GM12878 (cell line): ENCODE measurements around the gene PPM1K. TPM values are rescaled to one million over a fixed set of nuclear protein-coding genes. Genes with fewer than 3 reads are reported as not detected.

ENCODE experiments used
- ATAC-seq: fragments of 200-7000 bp; cut with Tn5 transposase; 3 replicates; pipeline ENCODE4 v1.9.1; 2020; ENCODE audit warnings: mild to moderate bottlenecking, moderate library complexity
- BruUV-seq: library from RNA; stranded (reverse); fragments of 400-500 nt; replicated peaks from 2 replicates; lab custom pipeline; 2021; lab: Mats Ljungman, UMichigan
- CTCF ChIA-PET: fragments of 300-600 bp; sonication (Branson Sonifier 250); formaldehyde crosslinking; extraction: SDS; loops from one replicate; lab custom pipeline; 2021; ENCODE audit warnings: inconsistent platforms; lab: Yijun Ruan, JAX
- POLR2A ChIA-PET: fragments of 350-600 bp; formaldehyde crosslinking; extraction: SDS; loops from one replicate; lab custom pipeline; 2021; ENCODE audit warnings: inconsistent platforms; lab: Charles Lee
- RAD21 ChIA-PET: fragments of 300-600 bp; sonication (Branson Sonifier 250); formaldehyde crosslinking; loops from one replicate; lab custom pipeline; 2023; ENCODE audit warnings: antibody characterized with exemption; ENCODE audit not compliant: unreplicated experiment; lab: Charles Lee
- SMC1A ChIA-PET: fragments of 300-600 bp; sonication (Branson Sonifier 250); formaldehyde crosslinking; loops from one replicate; lab custom pipeline; 2023; ENCODE audit not compliant: unreplicated experiment, uncharacterized antibody; lab: Charles Lee
- DNase-seq: peaks from one replicate; pipeline ENCODE4 v3.0.0-alpha.2; 2011; ENCODE audit warnings: low read depth, low spot score
- FAIRE-seq: peaks from 3 replicates; lab custom pipeline; 2011; peaks lifted over from hg19 to GRCh38; lab: Jason Lieb, UNC
- H2AFZ ChIP-seq: 2 replicates; pipeline ENCODE4 v1.6.0; 2011; ENCODE audit warnings: low read depth, low read length, control low read depth; ENCODE audit not compliant: control insufficient read depth
- H3K27ac ChIP-seq: 2 replicates; pipeline ENCODE4 v1.5.1; 2011; ENCODE audit warnings: control low read depth; ENCODE audit not compliant: control insufficient read depth, insufficient read depth
- H3K27me3 ChIP-seq, 2 experiments: replicated peaks in 1 of 2; 2 replicates each; pipeline versions ENCODE4 v1.6.0 to v1.6.1; 2011; ENCODE audit warnings: low read length in 1 of 2; ENCODE audit not compliant: control insufficient read depth in 2 of 2, insufficient read depth in 2 of 2
- H3K36me3 ChIP-seq, 2 experiments: 2 replicates each; pipeline ENCODE4 v1.5.1; 2011; ENCODE audit warnings: low read length in 1 of 2; ENCODE audit not compliant: control insufficient read depth in 2 of 2, insufficient read depth in 2 of 2
- H3K4me1 ChIP-seq: 2 replicates; pipeline ENCODE4 v1.6.1; 2011; ENCODE audit warnings: mild to moderate bottlenecking, low read length, moderate library complexity, mixed read lengths; ENCODE audit not compliant: control insufficient read depth, insufficient read depth
- H3K4me2 ChIP-seq: 2 replicates; pipeline ENCODE4 v1.6.0; 2011; ENCODE audit warnings: control low read depth; ENCODE audit not compliant: control insufficient read depth, insufficient read depth
- H3K4me3 ChIP-seq: fragments of 200-600 bp; sonication (generic); 2 replicates; pipeline ENCODE4 v1.5.1; 2016
- H3K79me2 ChIP-seq: 2 replicates; pipeline ENCODE4 v1.6.0; 2011; ENCODE audit warnings: low read length; ENCODE audit not compliant: control insufficient read depth, insufficient read depth
- H3K9ac ChIP-seq: 2 replicates; pipeline ENCODE4 v1.8.0; 2011; ENCODE audit warnings: low read length, control low read depth, mixed read lengths; ENCODE audit not compliant: control insufficient read depth, insufficient read depth
- H3K9me3 ChIP-seq: replicated peaks from 3 replicates; pipeline ENCODE4 v1.5.1; 2011; ENCODE audit warnings: mild to moderate bottlenecking, low read length; ENCODE audit not compliant: control insufficient read depth, insufficient read depth
- H4K20me1 ChIP-seq: 2 replicates; pipeline ENCODE4 v1.6.0; 2011; ENCODE audit not compliant: control insufficient read depth, insufficient read depth
- BACH1 ChIP-seq: fragments of 450-650 bp; IDR thresholded peaks from 2 replicates; pipeline ENCODE4 v1.6.1; 2017; ENCODE audit warnings: mild to moderate bottlenecking, borderline replicate concordance
- CBX5 ChIP-seq: sonication (generic); IDR thresholded peaks from 2 replicates; pipeline ENCODE4 v1.6.1; 2016; ENCODE audit warnings: low read depth, moderate library complexity, mild to moderate bottlenecking, inconsistent platforms
- CUX1 ChIP-seq: IDR thresholded peaks from 2 replicates; pipeline ENCODE4 v1.6.1; 2012; ENCODE audit warnings: improper control_type of control experiment, low read depth, low read length; ENCODE audit not compliant: insufficient replicate concordance
- FOXM1 ChIP-seq: IDR thresholded peaks from 2 replicates; pipeline ENCODE4 v1.6.1; 2012; ENCODE audit warnings: low read depth, mild to moderate bottlenecking, inconsistent platforms, low read length, moderate library complexity
- JUNB ChIP-seq: IDR thresholded peaks from 2 replicates; pipeline ENCODE4 v1.6.1; 2016; ENCODE audit warnings: antibody characterized with exemption, mild to moderate bottlenecking
- NR2C2 ChIP-seq: IDR thresholded peaks from 2 replicates; pipeline ENCODE4 v1.6.1; 2011; ENCODE audit warnings: borderline replicate concordance, low read depth; ENCODE audit not compliant: control insufficient read depth, insufficient read length
- SMARCA5 ChIP-seq: fragments of 450-650 bp; IDR thresholded peaks from 2 replicates; pipeline ENCODE4 v1.6.1; 2017; ENCODE audit warnings: mild to moderate bottlenecking
- ZNF274 ChIP-seq: IDR thresholded peaks from one replicate; pipeline ENCODE4 v1.8.0; 2011; ENCODE audit not compliant: insufficient read length, insufficient read depth
- ZNF384 ChIP-seq: IDR thresholded peaks from 2 replicates; pipeline ENCODE4 v1.6.1; 2012; ENCODE audit warnings: low read depth, mild to moderate bottlenecking, low read length, improper control_type of control experiment, borderline replicate concordance
- WGBS: methylation state at CpG from one replicate; pipeline ENCODE4 v1.1.6; 2016; ENCODE audit warnings: low lambda C conversion rate; ENCODE audit not compliant: insufficient replicate concordance, insufficient coverage; ENCODE audit errors: missing lambda C conversion rate; 5-methylcytosine and 5-hydroxymethylcytosine counted together
- in situ Hi-C: fragments of 300-500 bp; cut with MboI; formaldehyde crosslinking; loops from 9 replicates; pipeline ENCODE4 v1.14.3; 2018; ENCODE audit warnings: mixed read lengths
- intact Hi-C: fragments of 100-400 bp; cut with micrococcal nuclease; formaldehyde crosslinking; loops from one replicate; pipeline ENCODE4 v1.14.2; 2022; ENCODE audit not compliant: unreplicated experiment
- polyA plus RNA-seq, 11 experiments: library from polyadenylated mRNA; depleted of rRNA in 4 of 11; unstranded in 6 of 11; stranded (reverse) in 5 of 11; fragments of >200 nt; fragmentation: Nextera tagmentation in 4 of 11; fragmentation: Illumina TruSeq in 1 of 11; extraction: Ambion mirVana in 4 of 11; extraction: Trizol in 1 of 11; gene quantifications; 1 replicate in 1 of 11; 2 replicates in 10 of 11; pipeline versions ENCODE4 v1.2.1 to v1.2.3, GENCODE V29; 2011 to 2016; ENCODE audit warnings: inconsistent platforms in 2 of 11, missing spikeins in 2 of 11, low read depth in 1 of 11
- total RNA-seq, 4 experiments: library from RNA; depleted of rRNA in 3 of 4; stranded (reverse); fragments of >200 nt in 3 of 4; fragmentation: Illumina TruSeq in 1 of 4; extraction: Trizol in 1 of 4; gene quantifications; 2 replicates each; pipeline versions ENCODE4 v1.2.1 to v1.2.3, GENCODE V29; 2013 to 2021
- TF ChIP-seq, protein P1 (sequence below): fragments of 450-650 bp; IDR thresholded peaks from 2 replicates; pipeline ENCODE4 v1.6.1; 2017; ENCODE audit warnings: mild to moderate bottlenecking

PPM1K gene
- total and polyA plus RNA-seq, 10 of the 15 experiments (the other 5 are each of a cell fraction or from before 2014, with no cell fraction given): 25.0 to 79.1 (median 36.9) TPM

GRCh38 chr4:88211473-88212252 lies 72.7 kb downstream of the PPM1K start (continued):
- TF ChIP-seq BACH1 (no peak), ZNF384 (no peak), SMARCA5 (no peak), FOXM1 (0 out of 2 replicates have a peak, but pooled peaks have one; percentile 21), JUNB (no peak), CBX5 (no peak), NR2C2 (no peak), ZNF274 (no peak)
- TF ChIP-seq, protein P1, sequence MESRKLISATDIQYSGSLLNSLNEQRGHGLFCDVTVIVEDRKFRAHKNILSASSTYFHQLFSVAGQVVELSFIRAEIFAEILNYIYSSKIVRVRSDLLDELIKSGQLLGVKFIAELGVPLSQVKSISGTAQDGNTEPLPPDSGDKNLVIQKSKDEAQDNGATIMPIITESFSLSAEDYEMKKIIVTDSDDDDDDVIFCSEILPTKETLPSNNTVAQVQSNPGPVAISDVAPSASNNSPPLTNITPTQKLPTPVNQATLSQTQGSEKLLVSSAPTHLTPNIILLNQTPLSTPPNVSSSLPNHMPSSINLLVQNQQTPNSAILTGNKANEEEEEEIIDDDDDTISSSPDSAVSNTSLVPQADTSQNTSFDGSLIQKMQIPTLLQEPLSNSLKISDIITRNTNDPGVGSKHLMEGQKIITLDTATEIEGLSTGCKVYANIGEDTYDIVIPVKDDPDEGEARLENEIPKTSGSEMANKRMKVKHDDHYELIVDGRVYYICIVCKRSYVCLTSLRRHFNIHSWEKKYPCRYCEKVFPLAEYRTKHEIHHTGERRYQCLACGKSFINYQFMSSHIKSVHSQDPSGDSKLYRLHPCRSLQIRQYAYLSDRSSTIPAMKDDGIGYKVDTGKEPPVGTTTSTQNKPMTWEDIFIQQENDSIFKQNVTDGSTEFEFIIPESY: no peak

GRCh38 chr4:88208156-88208555 lies 76.2 kb downstream of the PPM1K start:
- Histone ChIP-seq H2AFZ (no peak overlapping the region), H3K79me2 (no peaks in the 10 kb centered on the region), H3K27ac (no peak overlapping the region), H3K9ac (no peak overlapping the region), H3K27me3 (no peaks in the 10 kb centered on the region; a peak in 1 of 4 replicates), H3K36me3 (no peaks in the 10 kb centered on the region), H3K4me2 (no peak overlapping the region), H3K9me3 (no peaks in the 10 kb centered on the region), H3K4me1 (no peaks in the 10 kb centered on the region), H3K4me3 (no peak overlapping the region), H4K20me1 (no peaks in the 10 kb centered on the region)
- ATAC-seq (no peak), FAIRE-seq (no peak), DNase-seq (no peak)
- ChIA-PET CTCF (interaction anchor here (0.9 to 9.0 kb wide), 9 partner anchors 11 to 359 kb away, joined by 3 to 159 read pairs (median 3); no protein-coding TSS in a partner anchor), POLR2A (no interaction called here), RAD21 (no interaction called here), SMC1A (interaction anchor here (0.8 to 2.2 kb wide), 3 partner anchors 144 to 359 kb away, joined by 3 to 6 read pairs (median 3); no protein-coding TSS in a partner anchor)
- in situ Hi-C loops (loop anchor here (25.0 kb wide), 1 partner anchor 521 kb away; no protein-coding TSS in a partner anchor), intact Hi-C loops (no loop called here)
- no TSS peak for BruUV-seq
- 50% methylated on average over 4 of the region's 4 CpGs for WGBS
- no peak for TF ChIP-seq CUX1
